Ovary (tissue), 9 donors: ENCODE measurements around the gene DQX1. TPM values are rescaled to one million over a fixed set of nuclear protein-coding genes. Genes with fewer than 3 reads are reported as not detected.

Source experiments
- DNase-seq, 5 donors: peaks; one replicate each; pipeline ENCODE4 v3.0.0-alpha.2; 2019 to 2020
- H3K27ac ChIP-seq, 2 donors: fragments of 200-600 bp; one replicate each; pipeline versions ENCODE4 v1.5.1 to v1.8.0; 2019 to 2022
- H3K27me3 ChIP-seq: fragments of 200-600 bp; one replicate; pipeline ENCODE4 v1.8.0; 2022
- H3K36me3 ChIP-seq: fragments of 200-600 bp; sonication (generic); one replicate; pipeline ENCODE4 v1.5.1; 2019
- H3K4me1 ChIP-seq: one replicate; pipeline ENCODE4 v1.8.1; 2013; ENCODE audit warnings: mild to moderate bottlenecking, moderate library complexity; ENCODE audit not compliant: insufficient read depth
- H3K4me3 ChIP-seq: fragments of 200-600 bp; sonication (generic); one replicate; pipeline ENCODE4 v1.5.1; 2017
- H3K9me3 ChIP-seq, 2 donors: fragments of 200-600 bp in 1 of 2; sonication (generic) in 1 of 2; one replicate each; pipeline versions ENCODE4 v1.5.1 to v1.8.1; 2013 to 2019; ENCODE audit warnings: mild to moderate bottlenecking in 1 of 2, moderate library complexity in 1 of 2
- EP300 ChIP-seq: sonication (generic); formaldehyde crosslinking; IDR thresholded peaks from one replicate; pipeline ENCODE4 v1.6.1; 2017; ENCODE audit warnings: antibody characterized with exemption
- POLR2A ChIP-seq: fragments of 450-650 bp; IDR thresholded peaks from one replicate; pipeline ENCODE4 v1.6.1; 2017; ENCODE audit warnings: antibody characterized with exemption, mild to moderate bottlenecking, moderate library complexity
- WGBS, 3 donors: extraction: QIAGEN DNeasy Blood & Tissue Kit in 1 of 3; methylation state at CpG; one replicate each; pipeline versions ENCODE4 v1.1.5 to v1.1.7; 2013 to 2017; 5-methylcytosine and 5-hydroxymethylcytosine counted together
- intact Hi-C, 4 donors: fragments of 100-400 bp; cut with DNase I; formaldehyde crosslinking; loops; one replicate each; pipeline versions ENCODE4 v1.11.0 to v1.15.1; 2022 to 2023
- polyA plus RNA-seq, 2 donors: library from polyadenylated mRNA; stranded (reverse); fragments of 200-250 nt in 1 of 2; fragments of 350-450 nt in 1 of 2; fragmentation: Illumina TruSeq in 1 of 2; extraction: RNeasy Lipid Tissue Mini Kit (QIAGEN cat#74804) in 1 of 2; gene quantifications; one replicate each; pipeline ENCODE4 v1.2.3, GENCODE V29; 2013 to 2014
- total RNA-seq, 7 donors: library from RNA; depleted of rRNA in 2 of 7; stranded (reverse); fragments of >200 nt in 2 of 7; fragmentation: NEBNext Ultra II Directional in 3 of 7; extraction: Animal tissue kit (Norgen Biotek cat#: 25700) in 3 of 7; gene quantifications; one replicate each; pipeline versions ENCODE4 v1.1.0 to v1.2.4, GENCODE V29; 2016 to 2023
- TF ChIP-seq, protein P1 (sequence below), 3 donors: fragments of 450-650 bp in 2 of 3; fragments of 200-600 bp in 1 of 3; IDR thresholded peaks; one replicate each; pipeline versions ENCODE4 v1.5.1 to v1.8.0; 2016 to 2022; ENCODE audit warnings: antibody characterized with exemption in 3 of 3, mild to moderate bottlenecking in 1 of 3
- donor health status: DM: no; HTN: no; CAD: no; lungs with moderate emphysema.
- donor health status: DM: no; HTN: no; CAD: no.
- donor health status: Bipolar disorder and iron deficiency.
- donor health status: DM: yes; HTN: yes; CAD: no.
- donor health status: DM: no; HTN: no; CAD: no.
- donor health status: DM: yes; HTN: yes; CAD: no.

The DQX1 gene
- total and polyA plus RNA-seq, 9 donors, result 0.06 to 1.1 (median 0.22) TPM; not detected in 5

- Histone ChIP-seq H3K27ac (peak overlapping the region in 1 of 2 donors; percentile 70), H3K27me3 (no peaks in the 10 kb centered on the region), H3K36me3 (no peaks in the 10 kb centered on the region), H3K4me1 (peaks cover 13% of the 10 kb centered on the region), H3K9me3 (no peaks in the 10 kb centered on the region), H3K4me3 (peak overlapping the region; percentile 92)
- no peak for DNase-seq
- TF ChIP-seq EP300 (no peak), POLR2A (no peak)
- TF ChIP-seq, protein P1, sequence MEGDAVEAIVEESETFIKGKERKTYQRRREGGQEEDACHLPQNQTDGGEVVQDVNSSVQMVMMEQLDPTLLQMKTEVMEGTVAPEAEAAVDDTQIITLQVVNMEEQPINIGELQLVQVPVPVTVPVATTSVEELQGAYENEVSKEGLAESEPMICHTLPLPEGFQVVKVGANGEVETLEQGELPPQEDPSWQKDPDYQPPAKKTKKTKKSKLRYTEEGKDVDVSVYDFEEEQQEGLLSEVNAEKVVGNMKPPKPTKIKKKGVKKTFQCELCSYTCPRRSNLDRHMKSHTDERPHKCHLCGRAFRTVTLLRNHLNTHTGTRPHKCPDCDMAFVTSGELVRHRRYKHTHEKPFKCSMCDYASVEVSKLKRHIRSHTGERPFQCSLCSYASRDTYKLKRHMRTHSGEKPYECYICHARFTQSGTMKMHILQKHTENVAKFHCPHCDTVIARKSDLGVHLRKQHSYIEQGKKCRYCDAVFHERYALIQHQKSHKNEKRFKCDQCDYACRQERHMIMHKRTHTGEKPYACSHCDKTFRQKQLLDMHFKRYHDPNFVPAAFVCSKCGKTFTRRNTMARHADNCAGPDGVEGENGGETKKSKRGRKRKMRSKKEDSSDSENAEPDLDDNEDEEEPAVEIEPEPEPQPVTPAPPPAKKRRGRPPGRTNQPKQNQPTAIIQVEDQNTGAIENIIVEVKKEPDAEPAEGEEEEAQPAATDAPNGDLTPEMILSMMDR (IDR thresholded peaks at IDR 0.05), result no peak
- intact Hi-C loops, result no loop called here
- 15 to 17% (median 16%) methylated on average over 27 to 29 of the region's 29 CpGs for WGBS, 3 donors
These were observed 2.7 kb upstream of the DQX1 start for GRCh38 chr2:74528600-74529356.

- TF ChIP-seq POLR2A (no peak), EP300 (no peak)
- TF ChIP-seq, protein P1 (IDR thresholded peaks at IDR 0.05), result no peak
- no peak overlapping the region for H3K27ac ChIP-seq
- no peaks in the 10 kb centered on the region for H3K27me3 ChIP-seq
- no peak overlapping the region for H3K4me3 ChIP-seq
- H3K36me3 ChIP-seq, result no peaks in the 10 kb centered on the region
- peak in 1 of 5 donors; percentile 21 for DNase-seq
- H3K9me3 ChIP-seq, result no peaks in the 10 kb centered on the region
- intact Hi-C loops, result no loop called here
- H3K4me1 ChIP-seq, result peaks cover 13% of the 10 kb centered on the region
- 91 to 93% (median 93%) methylated on average over 9 of the region's 9 CpGs for WGBS, 3 donors
These were observed 1.7 kb upstream of the DQX1 start for GRCh38 chr2:74527741-74528140.

DNA sequence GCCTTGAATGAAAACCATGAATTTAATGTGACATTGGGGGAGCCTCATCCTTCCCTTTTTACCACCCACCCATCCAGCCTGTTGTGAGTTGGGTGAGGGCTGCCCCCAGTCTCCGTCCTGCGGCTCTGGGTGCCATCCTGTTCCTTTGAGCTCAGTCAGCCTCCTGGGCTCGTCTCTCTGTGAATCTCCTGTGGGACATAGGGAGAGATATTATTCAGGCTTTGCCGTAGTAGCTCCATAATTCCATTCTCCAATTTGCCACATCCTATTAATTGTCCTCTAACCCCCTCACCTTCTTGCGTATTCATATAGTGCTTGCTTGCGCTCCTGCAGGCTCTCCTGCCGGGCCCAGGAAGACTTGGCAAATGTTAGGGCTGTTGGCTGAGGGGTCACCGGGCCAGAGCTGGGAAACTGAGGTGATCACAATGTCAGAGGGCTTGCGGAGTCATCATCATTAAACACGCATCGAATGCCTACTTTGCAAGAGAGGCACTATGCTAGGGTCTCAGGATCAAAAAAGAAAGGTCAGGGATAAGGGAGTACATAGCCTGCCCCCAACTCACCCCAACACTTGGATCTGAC lies 709 bp upstream of the DQX1 start:
- Histone ChIP-seq H3K27me3 (no peaks in the 10 kb centered on the region), H3K36me3 (no peaks in the 10 kb centered on the region), H3K4me3 (no peak overlapping the region), H3K27ac (no peak overlapping the region), H3K4me1 (peaks cover 13% of the 10 kb centered on the region), H3K9me3 (no peaks in the 10 kb centered on the region)
- TF ChIP-seq EP300 (no peak), POLR2A (no peak)
- TF ChIP-seq, protein P1 (IDR thresholded peaks at IDR 0.05), result no peak
- intact Hi-C loops, result no loop called here
- WGBS, 3 donors, result 97 to 99% (median 98%) methylated on average over 11 of the region's 11 CpGs
- DNase-seq, result no peak

DNA sequence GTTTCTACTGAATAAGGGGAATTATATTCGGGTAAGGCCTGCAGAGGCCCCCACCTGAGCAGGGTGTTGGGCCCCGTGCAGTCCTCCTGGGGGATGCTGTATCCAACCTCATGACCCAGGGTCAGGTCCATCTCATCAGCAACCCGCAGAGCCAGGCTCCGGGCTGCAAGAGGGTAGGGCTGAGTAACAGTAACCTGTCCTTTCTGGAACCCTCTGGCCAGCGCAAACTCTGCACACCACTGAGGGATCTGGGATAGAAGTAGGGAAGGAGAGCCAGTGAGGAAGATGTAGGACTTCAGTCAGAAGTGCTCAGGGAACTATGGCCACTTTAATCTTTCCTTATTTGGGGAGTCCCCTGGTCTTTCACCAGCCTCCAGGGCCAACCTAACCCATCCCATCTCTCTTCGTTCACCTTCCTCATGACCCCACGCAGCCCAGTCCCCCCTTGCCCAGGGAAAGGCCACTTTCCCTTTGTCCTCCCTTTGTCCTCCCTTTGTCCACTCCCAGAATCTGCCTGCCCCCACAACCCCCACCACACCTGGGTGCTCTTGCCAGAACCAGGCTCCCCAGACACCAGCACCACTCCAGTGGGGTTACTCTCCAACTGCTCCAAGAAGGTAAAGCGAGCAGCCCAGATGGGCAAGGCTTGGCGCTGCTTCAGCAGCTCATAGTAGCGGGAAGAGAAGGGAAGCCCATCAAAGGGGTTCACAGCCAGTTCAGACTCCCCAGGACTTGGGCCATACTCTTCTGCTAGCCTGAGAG lies 895 bp downstream of the DQX1 start:
- WGBS, 3 donors, result 82 to 89% (median 86%) methylated on average over 10 of the region's 10 CpGs
- Histone ChIP-seq H3K4me1 (peaks cover 6% of the 10 kb centered on the region), H3K36me3 (no peaks in the 10 kb centered on the region), H3K27ac (no peak overlapping the region), H3K27me3 (no peaks in the 10 kb centered on the region), H3K4me3 (no peak overlapping the region), H3K9me3 (no peaks in the 10 kb centered on the region)
- intact Hi-C loops, result no loop called here
- peak in 1 of 5 donors; percentile 22 for DNase-seq
- TF ChIP-seq, protein P1 (IDR thresholded peaks at IDR 0.05), result no peak
